Measurements from ENCODE around the gene ZBTB16. TPM values are rescaled to one million over a fixed set of nuclear protein-coding genes. Genes with fewer than 3 reads are reported as not detected.

ZBTB16 gene
- total and polyA plus RNA-seq, 2 experiments from 2014 or later: 0.29 to 1.4 TPM

- TF ChIP-seq ETS1 (IDR thresholded peaks at IDR 0.05) (no peak), NANOG (IDR thresholded peaks at IDR 0.05; ENCODE audit: borderline replicate concordance) (no peak), CREB1 (CRISPR knock-in tag; IDR thresholded peaks at IDR 0.05; ENCODE audit: low read depth) (no peak), JUNB (IDR thresholded peaks at IDR 0.05; ENCODE audit: unreplicated experiment) (no peak), ZNF462 (CRISPR knock-in tag; IDR thresholded peaks at IDR 0.05) (no peak)
These were observed 69.6 kb downstream of the ZBTB16 start (continued) for GRCh38 chr11:114129142-114129541.

- ATAC-seq (no peak), DNase-seq (ENCODE audit: low spot score) (no peak)
- Mint-ChIP-seq H3K36me3 (ENCODE audit: low read depth) (no peaks in the 10 kb centered on the region), H3K27ac (0 out of 2 replicates have a peak overlapping the region, but pooled peaks have one; percentile 1), H3K9me3 (no peaks in the 10 kb centered on the region), H3K27me3 (ENCODE audit: insufficient read depth, low read depth, poor library complexity) (peaks cover 7% of the 10 kb centered on the region), H3K4me1 (no peaks in the 10 kb centered on the region; the same call in 2 of the 3 replicates), H3K4me3 (no peak overlapping the region)
- Histone ChIP-seq H3K27me3 (ENCODE audit: insufficient read depth) (no peaks in the 10 kb centered on the region), H4K20me1 (replicated peaks; ENCODE audit: insufficient read depth) (no peaks in the 10 kb centered on the region; the same call in 1 of the 2 replicates), H3K27ac (ENCODE audit: low read depth) (no peak overlapping the region), H3K36me3 (ENCODE audit: insufficient read depth) (no peaks in the 10 kb centered on the region), H3K4me3 (no peak overlapping the region), H3K4me1 (ENCODE audit: insufficient read depth) (no peaks in the 10 kb centered on the region; the same call in 1 of the 2 replicates), H3K9me2 (ENCODE audit: insufficient read depth) (0 out of 2 replicates have a peak, but pooled peaks cover 10% of the 10 kb centered on the region), H3F3A (replicated peaks; ENCODE audit: low read depth) (no peaks in the 10 kb centered on the region), H3K4me2 (no peak overlapping the region), H3K79me2 (replicated peaks; ENCODE audit: insufficient read depth) (no peaks in the 10 kb centered on the region), H2AFZ (no peak overlapping the region)
- TF ChIP-seq REST (IDR thresholded peaks at IDR 0.05; ENCODE audit: unreplicated experiment) (no peak), ETS1 (IDR thresholded peaks at IDR 0.05) (no peak), ZNF114 (CRISPR knock-in tag; IDR thresholded peaks at IDR 0.05) (no peak)
These were observed 70.2 kb downstream of the ZBTB16 start for GRCh38 chr11:114129699-114130098.

Measured in GM23338 (cell line).